ENCODE measurements around the gene SEMA4A. TPM values are rescaled to one million over a fixed set of nuclear protein-coding genes. Genes with fewer than 3 reads are reported as not detected.
A peak's percentile ranks its signal among the peaks of the same experiment; 100 is the strongest.

The SEMA4A gene
- total RNA-seq, 1 experiment from 2014 or later = 1.5 TPM

DNA sequence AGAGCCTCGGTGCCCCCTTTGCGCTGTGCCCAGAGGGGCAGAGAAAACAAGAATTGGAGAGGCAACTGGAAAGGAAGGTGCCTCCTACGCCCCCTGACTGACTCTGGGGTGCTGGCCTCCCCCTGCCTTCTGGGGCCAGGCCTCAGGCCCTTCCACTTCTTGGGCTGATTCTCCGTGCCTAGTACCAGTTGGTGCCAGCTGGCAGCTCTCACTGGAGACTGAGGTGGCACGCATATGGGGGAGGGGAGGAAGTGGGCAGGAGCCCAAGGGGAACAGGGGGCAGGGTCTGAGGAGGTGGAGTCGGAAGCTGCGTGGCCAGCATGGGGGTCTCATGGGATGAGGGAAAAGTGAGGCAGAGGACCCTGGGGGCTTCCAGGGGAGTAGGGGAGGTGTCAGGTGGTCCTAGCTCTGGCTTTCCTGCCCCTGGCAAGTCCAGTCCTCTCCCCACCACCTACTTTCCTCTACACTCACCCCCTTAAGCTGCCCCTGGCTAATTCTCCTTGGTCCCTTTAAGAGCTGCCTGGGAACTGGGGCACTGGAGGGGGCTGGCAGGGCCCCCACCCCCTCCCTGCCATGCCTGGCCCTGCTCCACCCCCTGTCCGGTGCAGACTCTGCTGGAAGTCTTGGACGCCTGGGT, 6.5 kb upstream of the SEMA4A start:
- no peaks in the 10 kb centered on the region for H3K9me3 Mint-ChIP-seq (ENCODE audit: unreplicated experiment)
- TF ChIP-seq, protein P1, sequence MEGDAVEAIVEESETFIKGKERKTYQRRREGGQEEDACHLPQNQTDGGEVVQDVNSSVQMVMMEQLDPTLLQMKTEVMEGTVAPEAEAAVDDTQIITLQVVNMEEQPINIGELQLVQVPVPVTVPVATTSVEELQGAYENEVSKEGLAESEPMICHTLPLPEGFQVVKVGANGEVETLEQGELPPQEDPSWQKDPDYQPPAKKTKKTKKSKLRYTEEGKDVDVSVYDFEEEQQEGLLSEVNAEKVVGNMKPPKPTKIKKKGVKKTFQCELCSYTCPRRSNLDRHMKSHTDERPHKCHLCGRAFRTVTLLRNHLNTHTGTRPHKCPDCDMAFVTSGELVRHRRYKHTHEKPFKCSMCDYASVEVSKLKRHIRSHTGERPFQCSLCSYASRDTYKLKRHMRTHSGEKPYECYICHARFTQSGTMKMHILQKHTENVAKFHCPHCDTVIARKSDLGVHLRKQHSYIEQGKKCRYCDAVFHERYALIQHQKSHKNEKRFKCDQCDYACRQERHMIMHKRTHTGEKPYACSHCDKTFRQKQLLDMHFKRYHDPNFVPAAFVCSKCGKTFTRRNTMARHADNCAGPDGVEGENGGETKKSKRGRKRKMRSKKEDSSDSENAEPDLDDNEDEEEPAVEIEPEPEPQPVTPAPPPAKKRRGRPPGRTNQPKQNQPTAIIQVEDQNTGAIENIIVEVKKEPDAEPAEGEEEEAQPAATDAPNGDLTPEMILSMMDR (IDR thresholded peaks at IDR 0.05; ENCODE audit: unreplicated experiment) = no peak
- intact Hi-C loops (cut with micrococcal nuclease) = loop anchor here (1.0 to 5.0 kb wide), 6 partner anchors 51 to 298 kb away; partner anchors contain the start of gene PMF1
- no peak overlapping the region for H3K27ac Mint-ChIP-seq (ENCODE audit: low read depth, unreplicated experiment)
- DNase-seq (ENCODE audit: unreplicated experiment) = peak; percentile 70
- H3K36me3 Mint-ChIP-seq (ENCODE audit: insufficient read depth, unreplicated experiment) = peaks cover 57% of the 10 kb centered on the region
- H3K27me3 Mint-ChIP-seq (ENCODE audit: insufficient read depth, unreplicated experiment) = no peaks in the 10 kb centered on the region
- BruUV-seq (replicated peaks) = no TSS peak
- CTCF ChIA-PET = interaction anchor here (0.6 to 46.2 kb wide), 16 partner anchors 8 to 175 kb away, joined by 3 to 1892 read pairs (median 4); partner anchors contain the start of genes MEX3A and PMF1
- H3K4me1 Mint-ChIP-seq (ENCODE audit: insufficient read depth, unreplicated experiment) = peaks cover 29% of the 10 kb centered on the region
- H3K4me3 Mint-ChIP-seq (ENCODE audit: unreplicated experiment) = peak overlapping the region; percentile 24
- POLR2A ChIA-PET = interaction anchor here (0.5 to 2.1 kb wide), 11 partner anchors 17 to 149 kb away, joined by 3 to 8 read pairs (median 4); partner anchors contain the start of genes GLMP, PMF1 and SMG5

DNA sequence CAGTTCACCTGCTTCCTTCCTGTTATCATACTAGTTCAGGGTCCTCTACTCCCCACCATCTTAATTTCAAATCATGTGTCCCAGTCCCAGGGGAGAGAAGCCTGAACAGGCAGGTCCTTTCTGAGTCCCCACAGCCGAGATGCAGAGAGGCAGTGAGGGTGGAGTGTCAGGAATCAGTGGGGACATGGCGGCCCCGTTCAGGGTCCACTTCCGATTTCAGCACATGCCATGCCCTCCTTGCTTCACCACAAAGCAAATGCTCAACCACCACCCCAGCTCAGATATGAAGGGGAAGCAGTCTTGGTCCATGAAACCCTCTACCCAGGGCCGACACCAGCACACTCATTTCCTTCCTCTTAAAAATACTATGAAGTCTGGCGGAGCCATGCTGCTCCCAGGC, 5.2 kb upstream of the SEMA4A start:
- H3K36me3 Mint-ChIP-seq (ENCODE audit: insufficient read depth, unreplicated experiment) = peaks cover 56% of the 10 kb centered on the region
- POLR2A ChIA-PET = interaction anchor here (0.7 to 1.4 kb wide), 4 partner anchors 17 to 65 kb away, joined by 3 to 8 read pairs (median 4); partner anchors contain the start of gene PMF1
- H3K27me3 Mint-ChIP-seq (ENCODE audit: insufficient read depth, unreplicated experiment) = no peaks in the 10 kb centered on the region
- H3K4me1 Mint-ChIP-seq (ENCODE audit: insufficient read depth, unreplicated experiment) = peaks cover 28% of the 10 kb centered on the region
- CTCF ChIA-PET = interaction anchor here (0.8 to 46.2 kb wide), 6 partner anchors 16 to 171 kb away, joined by 3 to 1892 read pairs (median 6); partner anchors contain the start of genes MEX3A and PMF1
- no peak overlapping the region for H3K27ac Mint-ChIP-seq (ENCODE audit: low read depth, unreplicated experiment)
- H3K9me3 Mint-ChIP-seq (ENCODE audit: unreplicated experiment) = no peaks in the 10 kb centered on the region
- TF ChIP-seq, protein P1 (IDR thresholded peaks at IDR 0.05; ENCODE audit: unreplicated experiment) = no peak
- no peak overlapping the region for H3K4me3 Mint-ChIP-seq (ENCODE audit: unreplicated experiment)
- intact Hi-C loops (cut with micrococcal nuclease) = loop anchor here (5.0 kb wide), 1 partner anchor 64 kb away; the partner anchor contains the start of gene PMF1
- BruUV-seq (replicated peaks) = no TSS peak
- DNase-seq (ENCODE audit: unreplicated experiment) = no peak

DNA sequence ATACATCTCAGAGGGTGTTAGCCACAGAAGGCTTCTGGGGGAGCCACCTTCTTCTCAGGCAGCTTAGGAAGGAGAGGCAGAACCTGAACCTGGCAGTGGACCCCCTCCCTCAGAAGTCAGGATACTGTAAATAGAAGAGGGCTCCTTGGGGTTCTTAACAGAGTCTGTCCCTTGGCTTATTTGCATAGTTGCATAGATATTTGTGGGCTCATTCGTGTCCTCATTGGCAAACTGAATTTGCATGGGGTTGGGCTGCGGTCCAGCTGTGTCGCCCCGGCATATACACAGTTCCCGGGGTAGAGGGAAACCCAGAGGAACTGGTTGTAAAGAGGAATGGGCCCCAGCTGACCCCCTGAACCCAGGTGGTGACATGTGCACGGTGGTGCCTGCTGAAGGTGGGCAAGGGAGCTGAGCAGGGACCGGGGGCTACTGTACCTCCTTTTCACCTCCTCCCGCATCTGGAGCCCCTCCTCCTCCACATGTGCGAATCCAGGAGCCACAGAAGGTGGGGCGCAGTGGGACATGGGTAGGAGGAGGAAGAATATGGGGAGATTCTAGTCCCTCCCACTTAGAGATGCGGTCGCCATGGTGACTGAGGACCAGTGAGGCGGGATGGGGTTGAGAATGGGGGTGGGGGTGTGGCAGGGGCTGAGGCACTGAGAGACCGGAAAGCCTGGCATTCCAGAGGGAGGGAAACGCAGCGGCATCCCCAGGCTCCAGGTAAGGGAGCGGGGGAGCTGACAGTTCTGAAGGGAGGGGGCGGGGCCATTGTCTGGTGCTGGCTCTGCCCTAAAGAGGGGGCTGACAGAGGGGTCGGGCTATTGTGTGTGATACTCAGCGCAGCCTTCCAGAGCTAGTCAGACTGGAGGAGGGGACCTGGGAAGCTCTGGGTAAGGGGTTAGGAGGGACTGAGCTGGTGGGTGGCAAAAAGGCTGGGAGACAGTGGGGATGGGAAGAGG, 3.7 kb upstream of the SEMA4A start:
- Mint-ChIP-seq H3K27me3 (ENCODE audit: insufficient read depth, unreplicated experiment) (no peaks in the 10 kb centered on the region), H3K27ac (ENCODE audit: low read depth, unreplicated experiment) (no peak overlapping the region), H3K9me3 (ENCODE audit: unreplicated experiment) (no peaks in the 10 kb centered on the region), H3K4me3 (ENCODE audit: unreplicated experiment) (no peak overlapping the region), H3K36me3 (ENCODE audit: insufficient read depth, unreplicated experiment) (peaks cover 43% of the 10 kb centered on the region), H3K4me1 (ENCODE audit: insufficient read depth, unreplicated experiment) (peaks cover 17% of the 10 kb centered on the region)
- TF ChIP-seq, protein P1 (IDR thresholded peaks at IDR 0.05; ENCODE audit: unreplicated experiment) = no peak
- intact Hi-C loops (cut with micrococcal nuclease) = loop anchor here (5.0 kb wide), 1 partner anchor 63 kb away; the partner anchor contains the start of gene PMF1
- no TSS peak for BruUV-seq (replicated peaks)
- ChIA-PET POLR2A (interaction anchor here (0.7 to 2.6 kb wide), 7 partner anchors 8 to 85 kb away, joined by 3 to 12 read pairs (median 4); no protein-coding TSS in a partner anchor), CTCF (interaction anchor here (0.5 to 46.2 kb wide), 13 partner anchors 9 to 253 kb away, joined by 3 to 1892 read pairs (median 4); partner anchors contain the start of genes MEX3A and RAB25)
- no peak for DNase-seq (ENCODE audit: unreplicated experiment)

Measured in MCF 10A (cell line).